Epithelial cell of esophagus (primary cell): ENCODE measurements around the gene TXNL1.

Experiments
- DNase-seq: peaks from one replicate; pipeline ENCODE4 v3.0.0; 2010; ENCODE audit warnings: low read depth
- H3K4me3 ChIP-seq: 2 replicates; pipeline ENCODE4 v1.5.1; 2011; ENCODE audit warnings: mild to moderate bottlenecking, low read length, control low read depth
- TF ChIP-seq, protein P1 (sequence below): IDR thresholded peaks from 2 replicates; pipeline ENCODE4 v1.5.1; 2011; ENCODE audit warnings: low read depth, mild to moderate bottlenecking, low read length, control low read depth, inconsistent platforms; ENCODE audit not compliant: insufficient read depth; ENCODE audit errors: missing control alignments

TXNL1 gene

DNA sequence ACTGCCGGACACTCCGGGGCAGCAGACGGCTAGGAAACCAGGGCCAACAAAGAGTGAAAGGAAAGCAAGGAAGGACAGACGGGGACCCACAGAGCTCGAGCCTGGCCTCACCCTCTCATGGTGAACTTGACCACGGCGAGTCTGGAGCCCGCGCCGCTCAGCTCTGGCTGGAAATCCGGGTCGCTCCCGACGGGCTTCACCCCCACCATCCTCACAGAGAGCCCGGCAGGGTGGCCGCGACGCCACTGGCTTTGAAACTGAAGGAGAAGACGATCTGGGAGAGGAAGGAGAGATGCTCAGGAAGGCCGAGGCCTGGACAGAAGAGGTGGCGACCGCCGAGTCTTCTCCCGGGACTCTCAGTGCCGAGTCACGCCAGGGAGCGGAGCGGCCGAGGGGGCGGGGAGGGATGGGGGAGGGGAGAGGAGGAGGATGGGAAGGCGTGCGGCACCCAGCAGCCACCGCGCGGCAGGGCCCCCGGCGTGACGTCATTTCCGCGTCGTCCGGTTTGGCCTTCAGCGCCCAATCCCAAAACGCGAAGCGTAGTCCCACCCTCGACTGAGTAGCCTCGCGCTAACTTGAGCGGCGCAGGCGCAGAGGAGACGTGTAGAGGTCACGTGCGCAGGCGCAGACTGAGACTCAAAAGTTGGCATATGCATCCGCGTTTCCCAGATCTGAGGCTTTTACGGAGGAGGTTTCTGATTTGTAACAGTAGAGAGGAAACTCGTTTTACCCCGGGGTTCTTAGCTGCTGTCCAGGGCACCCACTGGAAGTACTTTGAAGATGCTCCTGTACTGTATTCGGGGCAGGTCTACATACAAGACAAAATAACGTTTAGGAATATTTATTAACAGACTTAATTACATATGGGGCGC lies at the start of gene TXNL1:
Gene TXNL1 (minus strand): TSS at position 361 of the 872 bp plus-strand sequence. CDS start 152 bp downstream, at position 209.
- peak within 1 kb of the TSS; percentile 89 for H3K4me3 ChIP-seq
- TF ChIP-seq, protein P1, sequence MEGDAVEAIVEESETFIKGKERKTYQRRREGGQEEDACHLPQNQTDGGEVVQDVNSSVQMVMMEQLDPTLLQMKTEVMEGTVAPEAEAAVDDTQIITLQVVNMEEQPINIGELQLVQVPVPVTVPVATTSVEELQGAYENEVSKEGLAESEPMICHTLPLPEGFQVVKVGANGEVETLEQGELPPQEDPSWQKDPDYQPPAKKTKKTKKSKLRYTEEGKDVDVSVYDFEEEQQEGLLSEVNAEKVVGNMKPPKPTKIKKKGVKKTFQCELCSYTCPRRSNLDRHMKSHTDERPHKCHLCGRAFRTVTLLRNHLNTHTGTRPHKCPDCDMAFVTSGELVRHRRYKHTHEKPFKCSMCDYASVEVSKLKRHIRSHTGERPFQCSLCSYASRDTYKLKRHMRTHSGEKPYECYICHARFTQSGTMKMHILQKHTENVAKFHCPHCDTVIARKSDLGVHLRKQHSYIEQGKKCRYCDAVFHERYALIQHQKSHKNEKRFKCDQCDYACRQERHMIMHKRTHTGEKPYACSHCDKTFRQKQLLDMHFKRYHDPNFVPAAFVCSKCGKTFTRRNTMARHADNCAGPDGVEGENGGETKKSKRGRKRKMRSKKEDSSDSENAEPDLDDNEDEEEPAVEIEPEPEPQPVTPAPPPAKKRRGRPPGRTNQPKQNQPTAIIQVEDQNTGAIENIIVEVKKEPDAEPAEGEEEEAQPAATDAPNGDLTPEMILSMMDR = no peak
- peak; percentile 99 for DNase-seq

DNA sequence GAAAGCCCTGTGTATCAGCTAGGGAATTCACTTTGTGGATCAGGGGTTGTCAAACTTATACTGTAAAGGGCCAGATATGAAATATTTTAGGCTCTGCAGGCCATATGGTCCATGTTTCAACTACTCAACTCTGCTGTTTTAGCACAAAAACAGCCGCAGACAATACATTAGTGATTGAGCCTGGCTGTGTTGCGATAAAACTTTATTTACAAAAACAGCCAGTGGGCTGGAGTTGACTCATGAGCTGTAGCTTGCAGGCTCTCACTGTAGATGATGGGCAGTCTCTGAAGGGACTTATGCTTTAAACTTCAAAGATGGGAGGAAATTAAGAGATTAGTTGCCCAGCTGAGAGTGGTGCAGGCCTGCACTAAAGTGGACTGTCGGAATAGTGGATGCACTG lies 45.9 kb upstream of the TXNL1 start:
- DNase-seq = no peak
- TF ChIP-seq, protein P1 = no peak
- H3K4me3 ChIP-seq = no peak overlapping the region

DNA sequence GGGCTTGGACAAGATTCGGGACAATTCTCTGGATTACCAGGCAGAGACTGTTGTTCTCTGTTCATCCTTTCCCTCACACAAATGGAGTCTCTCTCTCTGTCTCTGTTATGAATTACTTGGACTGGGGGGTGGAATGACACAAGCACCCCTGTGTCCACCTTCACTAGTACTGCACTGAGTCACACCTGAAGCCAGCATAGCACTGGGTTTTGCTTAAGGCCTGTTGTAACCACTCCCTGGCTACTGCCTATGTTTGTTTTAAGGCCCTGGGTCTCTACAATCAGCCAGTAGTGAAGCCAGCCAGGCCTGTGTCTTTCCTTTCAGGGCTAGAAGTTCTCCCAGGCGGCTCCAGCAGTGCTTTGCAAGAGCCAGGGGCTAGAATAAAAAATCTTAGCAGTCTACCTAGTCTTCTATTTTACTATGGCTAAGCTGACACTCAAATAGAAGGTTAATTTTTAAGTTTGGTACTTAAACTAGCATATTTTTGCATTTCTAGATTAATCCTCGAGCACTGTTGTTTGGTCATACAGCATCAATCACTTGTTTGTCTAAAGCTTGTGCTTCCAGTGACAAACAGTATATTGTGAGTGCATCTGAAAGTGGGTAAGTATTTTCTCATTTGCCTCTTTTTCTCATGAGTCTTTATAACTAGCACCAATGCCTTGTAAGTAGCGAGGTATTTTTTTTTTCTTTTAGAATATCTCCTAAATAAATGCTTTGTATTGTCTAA lies 40.6 kb upstream of the TXNL1 start:
- TF ChIP-seq, protein P1 = no peak
- H3K4me3 ChIP-seq = no peak overlapping the region
- DNase-seq = peak; percentile 70

DNA sequence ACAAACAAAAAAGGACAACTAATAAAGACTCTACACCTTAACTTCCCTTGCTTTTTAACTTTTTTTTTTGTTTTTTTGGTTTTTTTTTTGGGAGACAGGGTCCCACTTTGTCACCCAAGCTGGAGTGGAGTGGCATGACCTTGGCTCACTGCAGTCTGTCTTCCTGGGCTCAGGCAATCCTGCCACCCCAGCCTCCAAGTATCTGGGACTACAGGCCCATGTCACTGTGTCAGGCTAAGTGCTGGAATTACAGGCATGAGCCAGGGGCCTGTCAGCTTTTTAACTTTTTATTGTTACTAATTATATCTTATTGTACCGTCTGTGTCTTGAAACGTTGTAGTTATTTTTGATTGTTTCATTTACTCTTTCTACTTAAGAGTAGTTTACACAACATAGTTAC lies 38.2 kb upstream of the TXNL1 start:
- no peak for DNase-seq
- H3K4me3 ChIP-seq = no peak overlapping the region
- TF ChIP-seq, protein P1 = no peak

DNA sequence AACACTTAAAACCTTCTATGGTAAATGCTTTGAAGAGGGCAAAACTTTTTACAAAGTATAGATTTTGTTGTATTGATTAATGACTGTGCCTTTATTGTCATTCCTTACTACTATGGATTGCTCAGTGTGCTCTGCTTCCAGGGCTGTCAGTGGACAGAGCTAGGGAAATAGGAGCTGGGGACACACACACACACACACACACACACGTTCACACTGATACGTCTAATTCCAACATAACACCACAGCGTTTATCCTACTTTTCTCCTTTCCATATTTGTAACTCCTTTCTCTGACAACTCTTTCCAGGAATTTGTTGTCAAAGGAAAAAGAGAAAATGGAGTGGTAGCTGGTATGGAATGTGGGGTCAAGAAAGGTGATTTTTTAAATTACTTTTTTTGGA lies 34.6 kb upstream of the TXNL1 start:
- no peak overlapping the region for H3K4me3 ChIP-seq
- TF ChIP-seq, protein P1 = no peak
- DNase-seq = no peak

DNA sequence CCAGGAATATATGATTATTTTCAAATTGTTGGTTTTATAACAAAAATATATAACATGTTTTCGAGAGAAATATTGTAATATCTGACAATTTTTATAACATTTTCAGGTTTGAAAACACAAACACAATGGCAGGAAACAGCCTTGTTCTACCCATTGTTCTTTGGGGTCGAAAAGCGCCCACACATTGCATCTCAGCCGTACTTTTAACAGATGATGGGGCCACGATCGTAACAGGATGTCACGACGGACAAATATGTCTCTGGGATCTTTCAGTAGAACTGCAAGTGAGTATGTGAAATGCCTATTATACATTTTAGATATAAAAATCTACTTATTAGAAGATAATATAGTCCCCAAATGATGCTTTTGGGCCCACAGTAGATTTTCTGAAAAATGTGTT lies 34.0 kb upstream of the TXNL1 start:
- no peak for DNase-seq
- TF ChIP-seq, protein P1 = no peak
- no peak overlapping the region for H3K4me3 ChIP-seq
